Measurements from ENCODE around the gene CLN6.
"Not testable (repeated sequence)": the region's sequence is repeated elsewhere in the genome, so short reads cannot be mapped to it uniquely, and the experiment has no call there.

CLN6 gene

DNA sequence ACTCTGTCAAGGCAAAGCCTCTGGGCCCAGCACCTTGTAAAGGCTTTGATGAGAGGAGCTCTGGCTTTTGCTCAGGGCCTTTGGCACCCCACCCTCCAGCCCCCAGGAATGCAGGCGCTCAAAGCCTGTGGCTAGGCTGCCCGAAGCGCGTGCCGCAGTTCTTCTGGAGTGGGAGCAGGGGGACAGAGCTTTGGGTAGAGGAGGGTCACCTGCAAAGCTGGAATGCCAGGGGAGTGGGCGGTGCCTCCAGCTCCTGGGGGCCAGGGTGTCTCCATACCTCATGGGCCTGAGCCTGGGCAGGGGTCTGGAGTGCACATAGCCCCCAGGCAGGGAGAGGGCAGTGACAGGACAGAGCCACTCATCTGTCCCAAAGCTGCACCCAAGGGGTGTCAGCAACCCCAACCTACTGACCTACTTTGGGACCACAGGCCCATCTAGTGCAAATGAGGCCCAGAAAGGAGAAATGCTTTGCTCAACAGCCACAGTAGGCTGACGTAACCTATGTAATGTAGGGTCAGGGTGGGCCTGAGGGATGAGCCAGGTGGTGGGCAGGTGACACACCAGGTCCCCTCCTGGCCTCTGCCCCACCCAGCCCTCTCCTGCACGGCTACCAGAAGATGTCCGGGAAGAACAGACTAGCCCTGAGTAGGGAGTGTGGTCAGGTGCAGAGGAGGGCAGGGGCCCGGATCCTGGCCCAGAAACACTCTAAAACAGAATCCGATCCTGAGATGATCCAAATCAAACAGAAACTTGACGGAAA, 22.2 kb downstream of the CLN6 start:
- no peak overlapping the region for H3K4me3 Mint-ChIP-seq
- H3K36me3 Mint-ChIP-seq: peaks cover 11% of the 10 kb centered on the region
- no peak for ATAC-seq
- H3K9me3 Mint-ChIP-seq: no peaks in the 10 kb centered on the region
- H3K27ac Mint-ChIP-seq: no peak overlapping the region
- peaks cover 36% of the 10 kb centered on the region for H3K4me1 Mint-ChIP-seq
- no peaks in the 10 kb centered on the region for H3K27me3 Mint-ChIP-seq

GRCh38 chr15:68206711-68207151, 22.8 kb downstream of the CLN6 start:
- Mint-ChIP-seq H3K27me3 (no peaks in the 10 kb centered on the region), H3K9me3 (no peaks in the 10 kb centered on the region), H3K27ac (no peak overlapping the region), H3K4me3 (no peak overlapping the region), H3K4me1 (peaks cover 36% of the 10 kb centered on the region), H3K36me3 (peaks cover 11% of the 10 kb centered on the region)
- ATAC-seq: no peak

- H3K4me3 Mint-ChIP-seq: no peak overlapping the region
- H3K9me3 Mint-ChIP-seq: no peaks in the 10 kb centered on the region
- no peak overlapping the region for H3K27ac Mint-ChIP-seq
- H3K27me3 Mint-ChIP-seq: no peaks in the 10 kb centered on the region
- ATAC-seq: no peak
- peaks cover 33% of the 10 kb centered on the region for H3K4me1 Mint-ChIP-seq
- H3K36me3 Mint-ChIP-seq: peaks cover 11% of the 10 kb centered on the region
Observed at GRCh38 chr15:68205954-68206539, 23.5 kb downstream of the CLN6 start.

DNA sequence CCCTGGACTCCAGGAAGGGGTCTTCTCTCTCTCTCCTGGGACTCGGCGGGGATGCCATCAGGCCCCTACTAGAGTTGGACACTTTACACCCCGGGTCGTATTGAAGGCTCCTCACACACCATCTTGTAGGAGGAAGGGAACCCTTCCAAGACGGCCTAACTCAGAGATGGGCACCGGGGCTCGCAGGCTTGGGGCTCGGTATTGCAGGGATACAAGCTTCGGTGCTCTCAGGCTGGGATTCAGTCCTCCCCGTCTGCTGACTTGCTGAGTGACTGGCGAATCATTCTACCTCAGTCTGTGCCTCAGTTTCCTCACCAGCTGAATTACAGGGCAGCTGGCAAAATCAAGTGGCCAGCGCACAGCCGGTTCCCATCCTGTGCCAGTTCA, 24.0 kb downstream of the CLN6 start:
- no peak for ATAC-seq
- Mint-ChIP-seq H3K4me1 (peaks cover 28% of the 10 kb centered on the region), H3K27me3 (no peaks in the 10 kb centered on the region), H3K4me3 (no peak overlapping the region), H3K36me3 (peaks cover 11% of the 10 kb centered on the region), H3K9me3 (no peaks in the 10 kb centered on the region), H3K27ac (no peak overlapping the region)

- ATAC-seq: no peak
- peaks cover 11% of the 10 kb centered on the region for H3K36me3 Mint-ChIP-seq
- no peaks in the 10 kb centered on the region for H3K9me3 Mint-ChIP-seq
- H3K4me3 Mint-ChIP-seq: no peak within 1 kb of the TSS
- peaks cover 22% of the 10 kb centered on the region for H3K4me1 Mint-ChIP-seq
- H3K27ac Mint-ChIP-seq: no peak within 1 kb of the TSS
- no peaks in the 10 kb centered on the region for H3K27me3 Mint-ChIP-seq
Observed at GRCh38 chr15:68204776-68205557, 24.6 kb downstream of the CLN6 start, which contains the start of gene CALML4. Gene CALML4, minus strand, starts transcription at chr15:68205332. Its CDS starts 85 bp downstream, at chr15:68205247.

GRCh38 chr15:68204361-68204760, 25.2 kb downstream of the CLN6 start:
- H3K9me3 Mint-ChIP-seq: no peaks in the 10 kb centered on the region
- no peak for ATAC-seq
- no peak overlapping the region for H3K27ac Mint-ChIP-seq
- H3K4me1 Mint-ChIP-seq: peaks cover 21% of the 10 kb centered on the region
- no peaks in the 10 kb centered on the region for H3K27me3 Mint-ChIP-seq
- peaks cover 11% of the 10 kb centered on the region for H3K36me3 Mint-ChIP-seq
- H3K4me3 Mint-ChIP-seq: no peak overlapping the region

DNA sequence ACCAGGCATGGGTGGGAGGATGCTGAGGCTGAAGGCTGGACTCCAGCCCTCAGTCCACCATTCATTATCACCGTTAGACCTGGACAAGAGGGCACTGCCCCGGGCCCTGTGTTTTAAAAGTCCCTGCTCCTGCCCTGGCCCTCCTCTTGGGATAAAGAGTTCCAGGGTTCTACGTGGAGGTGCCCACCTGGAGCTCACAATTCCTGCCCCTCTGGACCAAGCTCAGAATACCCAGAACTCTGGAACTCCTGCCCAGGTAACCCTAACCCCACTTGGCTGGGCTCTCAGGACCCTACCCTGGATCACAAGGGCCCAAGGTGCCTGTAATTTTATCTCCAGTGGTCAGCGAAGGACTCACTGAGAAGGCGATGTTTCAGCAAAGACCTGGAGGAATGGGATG, 25.6 kb downstream of the CLN6 start:
- Mint-ChIP-seq H3K27ac (no peak overlapping the region), H3K4me3 (no peak overlapping the region), H3K9me3 (no peaks in the 10 kb centered on the region), H3K4me1 (peaks cover 17% of the 10 kb centered on the region), H3K27me3 (no peaks in the 10 kb centered on the region), H3K36me3 (peaks cover 9% of the 10 kb centered on the region)
- no peak for ATAC-seq

DNA sequence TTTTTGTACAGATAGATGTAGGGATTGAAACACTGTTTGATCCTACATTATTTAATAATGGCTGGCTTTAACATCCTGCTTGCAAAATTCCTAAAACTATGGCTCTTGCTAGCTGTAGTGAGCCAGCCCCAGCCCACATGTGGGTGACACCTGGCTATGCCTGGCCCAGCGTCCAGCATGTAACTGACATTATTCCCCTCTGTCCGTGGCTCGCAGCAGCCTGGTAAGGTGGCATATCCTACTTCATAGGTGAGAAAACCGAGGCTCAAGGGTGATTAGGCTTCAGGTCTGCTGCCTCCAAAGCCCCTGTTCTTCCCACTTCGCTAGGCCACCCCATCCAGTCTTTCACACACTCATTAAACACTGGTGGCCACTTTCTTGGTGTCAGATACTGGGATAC, 26.0 kb downstream of the CLN6 start:
- H3K4me3 Mint-ChIP-seq: no peak overlapping the region
- H3K27me3 Mint-ChIP-seq: no peaks in the 10 kb centered on the region
- no peak for ATAC-seq
- H3K9me3 Mint-ChIP-seq: no peaks in the 10 kb centered on the region
- H3K27ac Mint-ChIP-seq: no peak overlapping the region
- H3K4me1 Mint-ChIP-seq: peaks cover 13% of the 10 kb centered on the region
- H3K36me3 Mint-ChIP-seq: peaks cover 5% of the 10 kb centered on the region

GRCh38 chr15:68202994-68203393, 26.5 kb downstream of the CLN6 start:
- not testable (repeated sequence) for H3K27ac Mint-ChIP-seq, H3K4me3 Mint-ChIP-seq, H3K27me3 Mint-ChIP-seq, H3K36me3 Mint-ChIP-seq, H3K9me3 Mint-ChIP-seq, H3K4me1 Mint-ChIP-seq, ATAC-seq

DNA sequence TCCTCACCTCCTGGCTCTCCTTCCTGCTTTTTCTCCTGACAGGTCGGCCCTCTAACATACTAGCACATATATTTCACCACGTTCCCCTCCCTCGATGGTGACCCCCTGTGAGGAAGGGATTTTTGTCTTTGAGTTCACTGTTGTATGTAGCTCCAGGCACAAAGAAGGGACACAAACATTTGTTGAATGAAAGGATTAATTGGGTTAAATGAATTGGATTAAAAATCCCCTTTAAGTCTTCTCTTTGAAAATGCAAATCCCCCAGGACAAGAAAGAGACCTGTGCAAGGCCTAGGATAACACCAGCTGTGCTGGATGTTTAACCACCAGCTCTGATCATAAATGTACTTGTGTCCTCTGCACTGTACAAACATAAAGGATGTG, 27.7 kb downstream of the CLN6 start:
- no peak for ATAC-seq
- Mint-ChIP-seq H3K4me3 (no peak overlapping the region), H3K36me3 (no peaks in the 10 kb centered on the region), H3K27me3 (no peaks in the 10 kb centered on the region), H3K9me3 (no peaks in the 10 kb centered on the region), H3K27ac (no peak overlapping the region), H3K4me1 (peaks cover 18% of the 10 kb centered on the region)

DNA sequence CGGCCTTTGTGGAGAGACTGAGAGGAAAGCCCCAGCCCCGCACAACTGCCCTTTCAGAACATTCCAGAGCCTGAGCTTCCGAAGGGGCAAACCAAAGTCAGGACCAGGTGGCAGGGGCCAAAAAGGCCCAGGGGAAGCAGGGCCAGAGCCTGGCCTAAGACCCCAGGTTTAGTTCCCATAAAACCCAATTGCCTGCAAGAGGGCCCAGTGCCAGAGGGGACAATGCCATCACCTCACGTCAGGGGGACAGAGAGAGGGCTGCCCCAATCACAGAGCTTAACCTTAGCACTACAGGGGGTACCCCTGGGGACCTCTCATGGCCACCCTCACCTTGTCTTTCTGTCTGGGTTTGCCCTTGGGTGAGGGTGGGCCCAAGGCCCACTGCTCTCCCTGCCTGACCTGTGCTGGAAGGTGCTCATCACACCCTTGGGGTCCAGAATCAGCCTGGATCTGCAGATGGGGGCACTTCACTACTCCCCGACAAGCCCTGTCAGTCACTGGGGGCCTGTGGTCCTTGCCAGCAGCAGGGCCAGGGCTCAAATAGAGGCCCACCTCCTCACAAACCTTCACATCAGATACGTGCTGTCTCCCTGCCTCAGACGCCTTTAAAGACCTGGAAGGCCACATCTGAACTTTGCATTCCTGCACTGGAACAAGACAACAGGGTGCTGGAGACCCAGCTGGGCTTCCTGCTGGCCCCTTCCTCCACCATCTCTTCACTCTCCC, 28.2 kb downstream of the CLN6 start:
- Mint-ChIP-seq H3K9me3 (no peaks in the 10 kb centered on the region), H3K36me3 (no peaks in the 10 kb centered on the region), H3K27me3 (no peaks in the 10 kb centered on the region), H3K4me1 (peaks cover 19% of the 10 kb centered on the region), H3K27ac (no peak overlapping the region), H3K4me3 (no peak overlapping the region)
- ATAC-seq: no peak

DNA sequence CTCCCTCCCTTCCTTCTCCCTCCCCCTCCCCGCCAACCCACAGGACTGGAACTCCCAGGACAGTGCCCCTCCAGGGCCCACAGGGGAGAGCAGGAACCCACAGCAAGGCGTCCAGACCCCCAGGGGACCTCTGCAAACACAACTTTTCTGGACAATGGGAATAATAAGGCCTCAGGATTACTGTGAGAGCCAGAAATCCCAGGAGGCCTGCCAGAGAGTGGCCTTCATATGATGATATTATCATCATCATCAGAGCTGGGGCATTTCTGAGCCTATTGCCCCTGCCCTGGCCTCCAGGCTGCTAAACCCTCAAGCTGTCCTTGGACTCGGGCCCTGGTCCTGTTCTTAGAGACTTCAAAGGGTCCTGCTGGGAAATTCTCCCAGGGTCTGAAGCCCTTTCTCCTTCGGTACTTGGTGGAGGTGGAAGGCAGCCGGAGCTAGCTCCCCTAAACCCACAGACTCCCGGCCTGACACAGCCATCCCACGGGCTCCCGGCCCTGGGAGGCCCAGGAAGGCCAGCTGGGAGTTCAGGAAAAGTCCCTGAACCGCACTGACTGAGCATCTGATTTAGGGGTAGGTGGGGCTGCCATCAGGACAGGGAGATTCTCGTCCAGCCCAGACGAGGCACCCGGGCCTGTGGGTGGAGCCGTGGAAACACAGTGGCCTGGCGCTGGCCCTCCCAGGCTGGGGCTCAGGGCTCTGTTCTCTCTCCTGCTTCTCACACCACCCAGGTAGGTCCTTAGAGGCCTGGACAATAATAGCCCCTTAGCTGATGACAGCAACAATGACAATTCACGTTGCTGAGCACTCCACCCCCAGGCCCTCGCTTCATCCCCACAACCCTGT, 29.3 kb downstream of the CLN6 start:
- no peaks in the 10 kb centered on the region for H3K27me3 Mint-ChIP-seq
- H3K4me1 Mint-ChIP-seq: peaks cover 19% of the 10 kb centered on the region
- H3K36me3 Mint-ChIP-seq: peaks cover 1% of the 10 kb centered on the region
- H3K4me3 Mint-ChIP-seq: no peak overlapping the region
- H3K9me3 Mint-ChIP-seq: no peaks in the 10 kb centered on the region
- no peak overlapping the region for H3K27ac Mint-ChIP-seq
- no peak for ATAC-seq

- Mint-ChIP-seq H3K36me3 (peaks cover 10% of the 10 kb centered on the region), H3K4me3 (no peak overlapping the region), H3K27ac (no peak overlapping the region), H3K9me3 (no peaks in the 10 kb centered on the region), H3K4me1 (peaks cover 19% of the 10 kb centered on the region), H3K27me3 (no peaks in the 10 kb centered on the region)
- ATAC-seq: no peak
Observed at GRCh38 chr15:68199340-68199739, 30.2 kb downstream of the CLN6 start.

GRCh38 chr15:68197661-68198437, 31.7 kb downstream of the CLN6 start:
- Mint-ChIP-seq H3K9me3 (no peaks in the 10 kb centered on the region), H3K27ac (no peak overlapping the region), H3K36me3 (peaks cover 22% of the 10 kb centered on the region), H3K4me1 (peaks cover 19% of the 10 kb centered on the region), H3K4me3 (no peak overlapping the region), H3K27me3 (no peaks in the 10 kb centered on the region)
- no peak for ATAC-seq
